ENCODE measurements around the gene DPYD.
"Not testable (repeated sequence)": the region's sequence is repeated elsewhere in the genome, so short reads cannot be mapped to it uniquely, and the experiment has no call there.

Gene DPYD

DNA sequence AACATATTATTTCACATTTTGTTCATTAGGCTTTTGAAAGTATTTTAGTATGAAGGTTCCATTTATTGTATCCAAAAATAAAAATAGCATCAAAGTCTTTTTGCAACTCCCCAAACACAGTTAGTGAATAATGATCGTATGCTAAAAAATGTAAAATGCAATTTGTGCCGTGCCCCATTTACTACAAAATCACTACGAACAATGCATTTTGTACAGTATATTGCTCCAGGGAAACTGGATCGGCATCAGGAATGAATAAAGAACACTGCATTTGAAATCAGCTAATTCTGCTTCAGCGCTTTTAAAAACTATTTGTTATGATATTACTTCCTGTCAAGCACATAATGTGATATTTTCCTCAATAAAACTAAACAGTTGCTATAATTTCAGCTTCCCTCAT is 547.8 kb downstream of the DPYD start:
- no peak for DNase-seq (ENCODE audit: low read depth, low spot score)

- no peak for DNase-seq (ENCODE audit: low read depth, low spot score)
These were observed 548.3 kb downstream of the DPYD start for GRCh38 chr1:97372531-97372930.

- no peak for DNase-seq (ENCODE audit: low read depth, low spot score)
These were observed 552.5 kb downstream of the DPYD start for GRCh38 chr1:97368296-97368695.

GRCh38 chr1:97366984-97367383 is 553.9 kb downstream of the DPYD start:
- DNase-seq (ENCODE audit: low read depth, low spot score): no peak

- no peak for DNase-seq (ENCODE audit: low read depth, low spot score)
These were observed 555.8 kb downstream of the DPYD start for GRCh38 chr1:97365026-97365425.

DNA sequence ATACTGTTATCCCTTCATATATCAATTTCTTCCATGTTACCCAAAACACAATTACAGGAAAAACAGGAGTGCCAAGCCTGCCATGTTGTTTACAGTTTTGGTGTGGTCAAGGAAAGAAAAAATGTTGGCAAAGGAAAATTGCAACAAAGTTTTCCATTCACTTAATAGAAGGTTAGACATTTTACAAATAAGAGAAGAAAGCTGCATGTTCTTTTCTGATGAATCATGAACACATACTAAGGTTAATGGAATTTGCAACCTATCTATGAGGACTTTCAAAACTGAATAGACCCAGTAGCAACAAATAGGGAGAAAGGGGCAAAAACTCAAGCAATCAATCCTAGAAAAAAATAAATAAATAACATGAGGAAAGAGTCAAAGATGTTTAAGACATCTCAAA is 556.7 kb downstream of the DPYD start:
- no peak for DNase-seq (ENCODE audit: low read depth, low spot score)

GRCh38 chr1:97356309-97356708 is 564.5 kb downstream of the DPYD start:
- no peak for DNase-seq (ENCODE audit: low read depth, low spot score)

DNA sequence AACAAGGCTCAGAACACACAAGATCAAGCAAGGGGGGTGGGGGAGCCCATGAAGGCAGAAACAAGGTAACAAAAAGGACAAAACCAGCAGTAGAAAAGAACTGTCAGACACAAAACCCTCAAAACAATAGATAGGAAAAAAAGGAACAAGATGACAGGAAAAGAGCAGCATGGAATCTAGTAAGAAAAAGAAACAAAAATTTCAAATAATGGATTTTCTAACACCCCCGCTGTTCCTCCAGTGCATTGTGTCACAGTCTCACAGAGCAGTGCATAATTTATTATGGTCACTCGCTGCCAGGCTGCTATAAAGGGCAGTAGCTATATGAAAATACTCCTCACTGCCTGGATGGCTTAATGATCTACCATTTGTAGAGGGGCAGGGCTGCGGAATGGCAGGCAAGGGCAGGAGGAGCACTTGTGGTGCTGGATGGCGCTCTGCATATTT is 567.9 kb downstream of the DPYD start:
- DNase-seq (ENCODE audit: low read depth, low spot score): no peak

- DNase-seq (ENCODE audit: low read depth, low spot score): no peak
These were observed 569.0 kb downstream of the DPYD start for GRCh38 chr1:97351846-97352245.

DNA sequence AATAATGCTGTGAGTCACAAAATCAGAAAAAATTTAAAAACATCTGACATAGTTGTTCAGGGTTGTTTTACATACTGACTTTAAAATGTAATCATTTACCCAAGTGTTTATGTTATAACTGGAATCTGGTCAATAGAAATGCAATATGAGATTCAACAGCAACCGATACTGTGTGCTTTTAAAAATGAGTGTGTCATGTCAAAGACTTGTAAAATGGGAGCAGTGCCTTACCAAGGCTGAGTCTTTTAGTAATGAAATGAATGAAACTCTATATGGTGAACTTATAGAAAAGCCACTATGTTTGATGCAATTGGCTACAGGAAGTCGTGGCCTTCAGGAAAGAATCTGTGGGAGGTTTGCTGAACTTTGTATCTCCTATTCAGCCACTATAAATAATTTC is 570.2 kb downstream of the DPYD start:
- no peak for DNase-seq (ENCODE audit: low read depth, low spot score)

DNA sequence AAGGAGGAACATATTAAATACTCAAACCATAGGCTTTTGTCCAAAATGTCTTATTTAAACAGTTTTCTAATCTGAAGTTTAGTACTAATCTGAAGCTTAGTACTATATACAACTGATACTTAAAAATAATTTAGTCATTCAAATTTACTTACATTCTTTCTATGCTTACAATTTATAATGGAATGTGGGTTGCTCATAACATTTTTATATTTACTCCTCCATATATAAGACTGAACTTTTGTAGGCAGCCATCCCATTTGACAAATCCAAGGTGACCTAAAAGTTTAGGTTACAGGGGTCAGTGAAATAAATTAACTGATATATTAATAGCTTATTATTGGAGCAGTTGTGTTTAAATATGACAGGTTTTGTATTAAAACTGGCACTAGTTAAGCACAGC is 570.6 kb downstream of the DPYD start:
- no peak for DNase-seq (ENCODE audit: low read depth, low spot score)

- DNase-seq (ENCODE audit: low read depth, low spot score): not testable (repeated sequence)
These were observed 571.0 kb downstream of the DPYD start for GRCh38 chr1:97349794-97350193.

- DNase-seq (ENCODE audit: low read depth, low spot score): no peak
These were observed 572.1 kb downstream of the DPYD start for GRCh38 chr1:97348599-97349265.

DNA sequence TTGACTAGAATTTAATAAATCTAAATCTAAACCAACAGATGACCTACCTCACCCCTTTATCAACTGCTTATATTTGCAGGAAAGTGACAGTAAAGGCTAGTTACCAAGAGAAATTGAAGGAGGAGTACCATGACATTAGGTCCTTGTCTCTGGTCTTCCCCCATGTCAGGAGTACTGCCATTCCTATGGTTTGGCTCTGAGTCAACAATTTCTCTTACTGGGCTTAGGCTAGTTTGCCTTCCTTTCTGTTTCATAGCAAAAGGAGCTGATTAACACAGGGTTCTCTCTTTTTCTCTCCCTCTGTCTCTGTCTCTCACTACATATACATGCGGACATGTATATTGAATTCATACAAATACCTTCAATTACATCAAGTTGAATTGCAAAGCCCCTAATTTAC is 579.9 kb downstream of the DPYD start:
- DNase-seq (ENCODE audit: low read depth, low spot score): no peak

- no peak for DNase-seq (ENCODE audit: low read depth, low spot score)
These were observed 582.5 kb downstream of the DPYD start for GRCh38 chr1:97338347-97338746.

- no peak for DNase-seq (ENCODE audit: low read depth, low spot score)
These were observed 583.4 kb downstream of the DPYD start for GRCh38 chr1:97337250-97338030.

- DNase-seq (ENCODE audit: low read depth, low spot score): no peak
These were observed 586.4 kb downstream of the DPYD start for GRCh38 chr1:97334454-97334853.

- no peak for DNase-seq (ENCODE audit: low read depth, low spot score)
These were observed 588.1 kb downstream of the DPYD start for GRCh38 chr1:97332716-97333115.

GRCh38 chr1:97331165-97331564 is 589.7 kb downstream of the DPYD start:
- DNase-seq (ENCODE audit: low read depth, low spot score): no peak

GRCh38 chr1:97314685-97315084 is 606.1 kb downstream of the DPYD start:
- no peak for DNase-seq (ENCODE audit: low read depth, low spot score)

DNA sequence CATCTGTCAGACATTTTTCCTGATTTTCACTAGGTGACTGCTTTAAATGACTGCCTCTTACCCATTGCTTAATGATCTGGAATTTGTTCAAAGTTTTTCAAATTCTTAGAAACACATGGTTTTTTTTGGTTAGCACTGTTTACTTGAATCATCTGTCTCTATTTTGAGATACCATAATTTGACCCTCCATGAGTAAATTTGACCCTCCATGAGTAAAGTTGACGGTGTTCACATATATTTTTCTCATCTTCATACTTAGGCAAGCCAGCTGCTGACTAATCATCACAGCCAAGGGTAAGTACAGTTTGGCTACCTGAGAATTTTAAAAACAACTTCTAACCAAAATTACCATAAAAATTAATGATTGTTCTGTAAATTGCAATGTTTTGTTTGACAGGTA is 612.7 kb downstream of the DPYD start:
- no peak for DNase-seq (ENCODE audit: low read depth, low spot score)

- no peak for DNase-seq (ENCODE audit: low read depth, low spot score)
These were observed 613.3 kb downstream of the DPYD start for GRCh38 chr1:97307568-97307967.

GRCh38 chr1:97307151-97307550 is 613.7 kb downstream of the DPYD start:
- DNase-seq (ENCODE audit: low read depth, low spot score): no peak
